GM12891 (cell line): ENCODE results near the gene PALM.

ENCODE experiments used
- PAX5 ChIP-seq: IDR thresholded peaks from 2 replicates; pipeline ENCODE4 v1.6.1; 2011; ENCODE audit warnings: low read length, moderate library complexity, mild to moderate bottlenecking; ENCODE audit not compliant: insufficient read depth, severe bottlenecking
- POLR2A ChIP-seq: IDR thresholded peaks from 2 replicates; pipeline ENCODE4 v1.6.1; 2011; ENCODE audit warnings: low read depth, low read length, control low read depth
- POLR2AphosphoS5 ChIP-seq: IDR thresholded peaks from 2 replicates; pipeline ENCODE4 v1.6.1; 2011; ENCODE audit warnings: low read depth, low read length, control low read depth
- POU2F2 ChIP-seq: IDR thresholded peaks from 2 replicates; pipeline ENCODE4 v1.6.1; 2011; ENCODE audit warnings: low read depth, mild to moderate bottlenecking, control low read depth, low read length, moderate library complexity
- SPI1 ChIP-seq: IDR thresholded peaks from 2 replicates; pipeline ENCODE4 v1.6.1; 2011; ENCODE audit warnings: low read depth, low read length, control low read depth
- TAF1 ChIP-seq: IDR thresholded peaks from 2 replicates; pipeline ENCODE4 v1.6.1; 2011; ENCODE audit warnings: low read depth, low read length, control low read depth

DNA sequence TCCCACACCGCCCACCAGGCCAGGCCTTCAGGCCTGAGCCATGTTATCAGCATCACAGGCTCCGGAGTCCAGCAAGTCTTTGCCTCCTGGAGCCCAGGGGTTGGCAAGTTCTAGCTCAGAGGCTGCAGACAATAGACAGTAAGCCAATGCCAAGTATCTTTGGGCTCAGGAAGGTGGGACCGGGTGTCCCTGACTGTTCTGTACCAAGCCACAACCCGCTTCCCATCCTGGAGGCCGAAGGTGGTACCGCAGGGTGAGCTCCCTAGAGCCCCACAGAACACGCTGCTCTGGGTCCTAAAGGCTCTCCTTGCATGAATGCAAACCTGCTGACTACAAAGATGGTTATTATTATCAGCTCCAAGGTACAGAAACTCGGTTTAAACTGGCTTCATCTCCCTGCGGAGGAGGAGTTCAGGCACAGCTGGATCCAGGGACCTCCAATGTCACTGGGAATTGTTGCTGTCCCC is 38.1 kb upstream of the PALM start:
- TF ChIP-seq POLR2A, result no peak
- no peak for TF ChIP-seq POLR2AphosphoS5
- no peak for TF ChIP-seq PAX5
- TF ChIP-seq TAF1, result no peak
- TF ChIP-seq SPI1, result no peak
- TF ChIP-seq POU2F2, result no peak
